OCI-LY3 (cell line): Measurements from ENCODE around the gene PRRC2A.

ENCODE experiments used
- H2AFZ ChIP-seq: fragments of 200-600, 300-600 bp; shearing (Covaris generic); 2 replicates; pipeline ENCODE4 v1.6.0; 2014; ENCODE audit warnings: antibody characterized with exemption, low read depth, low read length
- H3K27ac ChIP-seq: fragments of 200-600, 300-600 bp; sonication (generic); 2 replicates; pipeline ENCODE4 v1.5.1; 2014; ENCODE audit warnings: mild to moderate bottlenecking, low read length, moderate library complexity, mixed read lengths
- H3K27me3 ChIP-seq: fragments of 200-600, 300-600 bp; sonication (generic); 2 replicates; pipeline ENCODE4 v1.6.1; 2014; ENCODE audit warnings: low read depth, low read length, mixed read lengths
- H3K36me3 ChIP-seq: fragments of 200-600, 300-600 bp; sonication (generic); replicated peaks from 2 replicates; pipeline ENCODE3; 2014; ENCODE audit warnings: low read depth, low read length, mixed read lengths
- H3K4me1 ChIP-seq: fragments of 300-600, 200-600 bp; sonication (generic); 2 replicates; pipeline ENCODE4 v1.6.1; 2014; ENCODE audit warnings: low read length, mixed read lengths
- H3K4me2 ChIP-seq: fragments of 200-600, 300-600 bp; sonication (generic); 2 replicates; pipeline ENCODE4 v1.6.1; 2014; ENCODE audit warnings: low read length, mixed read lengths
- H3K4me3 ChIP-seq: fragments of 300-600, 200-600 bp; sonication (generic); 2 replicates; pipeline ENCODE4 v1.5.1; 2014; ENCODE audit warnings: antibody characterized with exemption, mild to moderate bottlenecking, low read length, moderate library complexity
- H3K79me2 ChIP-seq: fragments of 300-600, 200-600 bp; shearing (Covaris generic); 2 replicates; pipeline ENCODE4 v1.6.1; 2014; ENCODE audit warnings: mild to moderate bottlenecking, low read length, mixed read lengths
- H3K9ac ChIP-seq: fragments of 300-600, 200-600 bp; shearing (Covaris generic); 2 replicates; pipeline ENCODE4 v1.6.0; 2014; ENCODE audit warnings: mild to moderate bottlenecking, low read length, moderate library complexity
- H3K9me3 ChIP-seq: fragments of 200-600, 300-600 bp; shearing (Covaris generic); 2 replicates; pipeline ENCODE4 v1.6.1; 2014; ENCODE audit warnings: low read length, mixed read lengths; ENCODE audit not compliant: insufficient read depth
- H4K20me1 ChIP-seq: fragments of 200-600, 300-600 bp; sonication (generic); 2 replicates; pipeline ENCODE4 v1.6.1; 2016; ENCODE audit warnings: low read length, mixed read lengths; ENCODE audit not compliant: insufficient read depth
- CTCF ChIP-seq: fragments of 200-600, 300-600 bp; sonication (generic); IDR thresholded peaks from 2 replicates; pipeline ENCODE4 v1.5.1; 2014; ENCODE audit warnings: antibody characterized with exemption, low read length, low read depth
- EZH2phosphoT487 ChIP-seq: fragments of 200-600 bp; shearing (Covaris generic); IDR thresholded peaks from 2 replicates; pipeline ENCODE4 v1.6.1; 2018; ENCODE audit warnings: antibody characterized with exemption, mixed run types, low read depth

PRRC2A gene

GRCh38 chr6:31661262-31662123 lies 41.0 kb downstream of the PRRC2A start:
- Histone ChIP-seq H3K27ac (peak overlapping the region; percentile 48), H4K20me1 (no peaks in the 10 kb centered on the region), H3K4me1 (peaks cover 33% of the 10 kb centered on the region), H2AFZ (no peak overlapping the region), H3K4me3 (peak overlapping the region; percentile 100), H3K9ac (peak overlapping the region; percentile 99), H3K9me3 (peaks cover 3% of the 10 kb centered on the region; the same call in 1 of the 2 replicates), H3K36me3 (peaks cover 17% of the 10 kb centered on the region), H3K27me3 (no peaks in the 10 kb centered on the region), H3K79me2 (peaks cover 45% of the 10 kb centered on the region), H3K4me2 (peak overlapping the region; percentile 100)
- TF ChIP-seq CTCF (no peak), EZH2phosphoT487 (no peak)

- H3K36me3 ChIP-seq = peaks cover 17% of the 10 kb centered on the region
- H3K9ac ChIP-seq = no peak overlapping the region
- H3K27ac ChIP-seq = 0 out of 2 replicates have a peak overlapping the region, but pooled peaks have one; percentile 18
- H4K20me1 ChIP-seq = no peaks in the 10 kb centered on the region
- H2AFZ ChIP-seq = no peak overlapping the region
- peaks cover 37% of the 10 kb centered on the region for H3K4me1 ChIP-seq
- peaks cover 51% of the 10 kb centered on the region for H3K79me2 ChIP-seq
- H3K9me3 ChIP-seq = peaks cover 3% of the 10 kb centered on the region; the same call in 1 of the 2 replicates
- H3K4me3 ChIP-seq = no peak overlapping the region
- no peaks in the 10 kb centered on the region for H3K27me3 ChIP-seq
- no peak overlapping the region for H3K4me2 ChIP-seq
- TF ChIP-seq CTCF (no peak), EZH2phosphoT487 (no peak)
Measured at GRCh38 chr6:31662124-31662723, 41.7 kb downstream of the PRRC2A start.

- H3K9me3 ChIP-seq = peaks cover 3% of the 10 kb centered on the region; the same call in 1 of the 2 replicates
- peaks cover 24% of the 10 kb centered on the region for H3K36me3 ChIP-seq
- no peak overlapping the region for H2AFZ ChIP-seq
- H3K4me1 ChIP-seq = peaks cover 37% of the 10 kb centered on the region
- H3K27ac ChIP-seq = no peak overlapping the region
- peaks cover 60% of the 10 kb centered on the region for H3K79me2 ChIP-seq
- no peaks in the 10 kb centered on the region for H4K20me1 ChIP-seq
- no peak overlapping the region for H3K4me3 ChIP-seq
- peak overlapping the region; percentile 96 for H3K4me2 ChIP-seq
- H3K27me3 ChIP-seq = no peaks in the 10 kb centered on the region
- no peak overlapping the region for H3K9ac ChIP-seq
- TF ChIP-seq CTCF (no peak), EZH2phosphoT487 (no peak)
Measured at GRCh38 chr6:31663126-31663960, 42.8 kb downstream of the PRRC2A start.
